ENCODE measurements around the gene GPR42.

DNA sequence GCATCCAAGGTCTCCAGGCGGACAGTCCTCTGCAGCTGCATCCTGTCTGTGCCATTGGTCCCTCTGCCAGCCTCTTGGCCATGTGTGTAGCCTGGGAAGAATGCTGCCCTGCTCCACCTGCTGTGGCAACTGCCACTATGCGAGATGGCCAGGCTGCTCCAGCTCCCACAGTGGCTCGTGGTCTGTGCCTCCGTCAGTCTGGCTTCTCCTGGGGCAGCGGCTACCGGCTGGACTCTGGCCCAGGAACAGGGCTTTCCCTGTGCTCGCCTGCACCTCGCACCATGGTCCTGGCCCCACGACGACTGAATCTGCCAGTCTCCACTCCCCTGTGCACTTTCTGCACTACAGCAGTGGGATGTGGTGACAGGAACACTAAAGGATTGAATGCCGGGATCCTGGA lies 50.5 kb downstream of the GPR42 start:
- TF ChIP-seq, protein P1, sequence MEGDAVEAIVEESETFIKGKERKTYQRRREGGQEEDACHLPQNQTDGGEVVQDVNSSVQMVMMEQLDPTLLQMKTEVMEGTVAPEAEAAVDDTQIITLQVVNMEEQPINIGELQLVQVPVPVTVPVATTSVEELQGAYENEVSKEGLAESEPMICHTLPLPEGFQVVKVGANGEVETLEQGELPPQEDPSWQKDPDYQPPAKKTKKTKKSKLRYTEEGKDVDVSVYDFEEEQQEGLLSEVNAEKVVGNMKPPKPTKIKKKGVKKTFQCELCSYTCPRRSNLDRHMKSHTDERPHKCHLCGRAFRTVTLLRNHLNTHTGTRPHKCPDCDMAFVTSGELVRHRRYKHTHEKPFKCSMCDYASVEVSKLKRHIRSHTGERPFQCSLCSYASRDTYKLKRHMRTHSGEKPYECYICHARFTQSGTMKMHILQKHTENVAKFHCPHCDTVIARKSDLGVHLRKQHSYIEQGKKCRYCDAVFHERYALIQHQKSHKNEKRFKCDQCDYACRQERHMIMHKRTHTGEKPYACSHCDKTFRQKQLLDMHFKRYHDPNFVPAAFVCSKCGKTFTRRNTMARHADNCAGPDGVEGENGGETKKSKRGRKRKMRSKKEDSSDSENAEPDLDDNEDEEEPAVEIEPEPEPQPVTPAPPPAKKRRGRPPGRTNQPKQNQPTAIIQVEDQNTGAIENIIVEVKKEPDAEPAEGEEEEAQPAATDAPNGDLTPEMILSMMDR (conservative IDR thresholded peaks at IDR 0.05; ENCODE audit: low read depth, low read length): no peak
- TF ChIP-seq POLR2A (IDR thresholded peaks at IDR 0.05; ENCODE audit: low read depth, low read length): no peak
- TF ChIP-seq RCOR1 (IDR thresholded peaks at IDR 0.05; ENCODE audit: insufficient replicate concordance, low read length): no peak
